Activated CD4-positive, alpha-beta T cell treated with anti-CD3 and anti-CD28 coated beads, Interleukin-2, amount 10 ng/mL, durations not matched to agents 24 days and 14 days (primary cell): Measurements from ENCODE around the gene CYRIA. TPM values are rescaled to one million over a fixed set of nuclear protein-coding genes. Genes with fewer than 3 reads are reported as not detected.

Source experiments
- DNase-seq: peaks from one replicate; pipeline ENCODE4 v3.0.0; 2022
- H3K27ac Mint-ChIP-seq: one replicate; pipeline ENCODE4 v1.8.0; 2022; ENCODE audit warnings: mild to moderate bottlenecking, mixed read lengths
- H3K27me3 Mint-ChIP-seq: one replicate; pipeline ENCODE4 v1.8.0; 2022; ENCODE audit warnings: mixed read lengths
- H3K36me3 Mint-ChIP-seq: one replicate; pipeline ENCODE4 v1.8.0; 2022; ENCODE audit warnings: low read depth, mild to moderate bottlenecking, mixed read lengths
- H3K4me1 Mint-ChIP-seq: one replicate; pipeline ENCODE4 v1.8.0; 2021; ENCODE audit warnings: mixed read lengths
- H3K4me3 Mint-ChIP-seq: one replicate; pipeline ENCODE4 v1.8.0; 2022; ENCODE audit warnings: mild to moderate bottlenecking, moderate library complexity, mixed read lengths
- H3K9me3 Mint-ChIP-seq: one replicate; pipeline ENCODE4 v1.8.0; 2021; ENCODE audit warnings: mixed read lengths
- intact Hi-C: fragments of 100-400 bp; cut with micrococcal nuclease; formaldehyde crosslinking; loops from one replicate; pipeline ENCODE4 v1.15.1; 2023
- total RNA-seq: library from RNA; stranded (reverse); gene quantifications from 2 replicates; pipeline ENCODE4 v1.2.3, GENCODE V29; 2022

CYRIA gene
- total RNA-seq, 1 donor from 2014 or later, result 1.7 TPM

GRCh38 chr2:16650287-16651249 lies 15.1 kb downstream of the CYRIA start:
- Mint-ChIP-seq H3K27ac (peak overlapping the region; percentile 31), H3K9me3 (no peaks in the 10 kb centered on the region), H3K36me3 (no peaks in the 10 kb centered on the region), H3K27me3 (no peaks in the 10 kb centered on the region), H3K4me3 (no peak overlapping the region), H3K4me1 (peaks cover 16% of the 10 kb centered on the region)
- intact Hi-C loops, result no loop called here
- DNase-seq, result no peak

GRCh38 chr2:16649353-16650286 lies 16.0 kb downstream of the CYRIA start:
- no peak overlapping the region for H3K27ac Mint-ChIP-seq
- H3K9me3 Mint-ChIP-seq, result no peaks in the 10 kb centered on the region
- intact Hi-C loops, result no loop called here

GRCh38 chr2:16647992-16648617 lies 17.5 kb downstream of the CYRIA start:
- Mint-ChIP-seq H3K9me3 (no peaks in the 10 kb centered on the region), H3K36me3 (no peaks in the 10 kb centered on the region), H3K27ac (no peak overlapping the region), H3K27me3 (no peaks in the 10 kb centered on the region), H3K4me3 (no peak overlapping the region), H3K4me1 (peaks cover 16% of the 10 kb centered on the region)
- no peak for DNase-seq
- intact Hi-C loops, result no loop called here

More at GRCh38 chr2:16649353-16650286, 16.0 kb downstream of the CYRIA start:
- no peaks in the 10 kb centered on the region for H3K36me3 Mint-ChIP-seq
- no peak for DNase-seq
- no peaks in the 10 kb centered on the region for H3K27me3 Mint-ChIP-seq
- H3K4me1 Mint-ChIP-seq, result peaks cover 16% of the 10 kb centered on the region
- H3K4me3 Mint-ChIP-seq, result no peak overlapping the region

GRCh38 chr2:16645775-16646559 lies 19.7 kb downstream of the CYRIA start:
- peaks cover 13% of the 10 kb centered on the region for H3K4me1 Mint-ChIP-seq
- H3K27ac Mint-ChIP-seq, result no peak overlapping the region
- H3K4me3 Mint-ChIP-seq, result no peak overlapping the region
- intact Hi-C loops, result no loop called here
- no peaks in the 10 kb centered on the region for H3K27me3 Mint-ChIP-seq
- DNase-seq, result no peak
- H3K9me3 Mint-ChIP-seq, result no peaks in the 10 kb centered on the region
- no peaks in the 10 kb centered on the region for H3K36me3 Mint-ChIP-seq

GRCh38 chr2:16645088-16645487 lies 20.5 kb downstream of the CYRIA start:
- intact Hi-C loops, result no loop called here
- Mint-ChIP-seq H3K4me1 (peaks cover 8% of the 10 kb centered on the region), H3K27ac (no peak overlapping the region), H3K9me3 (no peaks in the 10 kb centered on the region), H3K36me3 (no peaks in the 10 kb centered on the region), H3K27me3 (no peaks in the 10 kb centered on the region), H3K4me3 (no peak overlapping the region)
- no peak for DNase-seq

GRCh38 chr2:16644221-16644925 lies 21.3 kb downstream of the CYRIA start:
- no peaks in the 10 kb centered on the region for H3K27me3 Mint-ChIP-seq
- intact Hi-C loops, result no loop called here
- peaks cover 3% of the 10 kb centered on the region for H3K4me1 Mint-ChIP-seq
- no peaks in the 10 kb centered on the region for H3K36me3 Mint-ChIP-seq
- no peak overlapping the region for H3K4me3 Mint-ChIP-seq
- H3K27ac Mint-ChIP-seq, result no peak overlapping the region
- no peaks in the 10 kb centered on the region for H3K9me3 Mint-ChIP-seq
- DNase-seq, result no peak

- peaks cover 5% of the 10 kb centered on the region for H3K9me3 Mint-ChIP-seq
- intact Hi-C loops, result no loop called here
- peaks cover 11% of the 10 kb centered on the region for H3K4me1 Mint-ChIP-seq
- DNase-seq, result no peak
- H3K27me3 Mint-ChIP-seq, result no peaks in the 10 kb centered on the region
- H3K4me3 Mint-ChIP-seq, result no peak overlapping the region
- H3K27ac Mint-ChIP-seq, result no peak overlapping the region
- H3K36me3 Mint-ChIP-seq, result no peaks in the 10 kb centered on the region
Measured at GRCh38 chr2:16643099-16643498, 22.5 kb downstream of the CYRIA start.

- Mint-ChIP-seq H3K9me3 (peaks cover 5% of the 10 kb centered on the region), H3K27ac (no peak overlapping the region), H3K4me1 (peaks cover 16% of the 10 kb centered on the region), H3K36me3 (no peaks in the 10 kb centered on the region), H3K4me3 (no peak overlapping the region), H3K27me3 (no peaks in the 10 kb centered on the region)
- intact Hi-C loops, result no loop called here
- no peak for DNase-seq
Measured at GRCh38 chr2:16642088-16642487, 23.5 kb downstream of the CYRIA start.

- H3K36me3 Mint-ChIP-seq, result no peaks in the 10 kb centered on the region
- H3K9me3 Mint-ChIP-seq, result peaks cover 5% of the 10 kb centered on the region
- no peaks in the 10 kb centered on the region for H3K27me3 Mint-ChIP-seq
- H3K4me1 Mint-ChIP-seq, result peaks cover 16% of the 10 kb centered on the region
- intact Hi-C loops, result no loop called here
- no peak for DNase-seq
- H3K4me3 Mint-ChIP-seq, result no peak overlapping the region
- no peak overlapping the region for H3K27ac Mint-ChIP-seq
Measured at GRCh38 chr2:16641509-16641908, 24.1 kb downstream of the CYRIA start.

- no peak overlapping the region for H3K4me3 Mint-ChIP-seq
- H3K27ac Mint-ChIP-seq, result no peak overlapping the region
- peaks cover 19% of the 10 kb centered on the region for H3K4me1 Mint-ChIP-seq
- intact Hi-C loops, result no loop called here
- no peaks in the 10 kb centered on the region for H3K27me3 Mint-ChIP-seq
- peaks cover 5% of the 10 kb centered on the region for H3K9me3 Mint-ChIP-seq
- no peaks in the 10 kb centered on the region for H3K36me3 Mint-ChIP-seq
- DNase-seq, result no peak
Measured at GRCh38 chr2:16640867-16641266, 24.8 kb downstream of the CYRIA start.

GRCh38 chr2:16640001-16640700 lies 25.5 kb downstream of the CYRIA start:
- no peaks in the 10 kb centered on the region for H3K36me3 Mint-ChIP-seq
- no peak overlapping the region for H3K4me3 Mint-ChIP-seq
- H3K9me3 Mint-ChIP-seq, result peaks cover 5% of the 10 kb centered on the region
- no peak overlapping the region for H3K27ac Mint-ChIP-seq
- DNase-seq, result no peak
- H3K27me3 Mint-ChIP-seq, result peaks cover 2% of the 10 kb centered on the region
- intact Hi-C loops, result no loop called here
- peaks cover 23% of the 10 kb centered on the region for H3K4me1 Mint-ChIP-seq

- intact Hi-C loops, result no loop called here
- Mint-ChIP-seq H3K9me3 (peaks cover 5% of the 10 kb centered on the region), H3K27ac (no peak overlapping the region), H3K27me3 (peaks cover 2% of the 10 kb centered on the region), H3K4me1 (peaks cover 23% of the 10 kb centered on the region), H3K4me3 (no peak overlapping the region), H3K36me3 (no peaks in the 10 kb centered on the region)
- no peak for DNase-seq
Measured at GRCh38 chr2:16639431-16639830, 26.2 kb downstream of the CYRIA start.
